Astrocyte (in vitro differentiated cells and primary cell): ENCODE measurements around the gene C10orf143.

Experiments
- EZH2 ChIP-seq: IDR thresholded peaks from 2 replicates; pipeline ENCODE4 v1.6.1; 2012; ENCODE audit warnings: mild to moderate bottlenecking, low read length, inconsistent platforms; ENCODE audit not compliant: insufficient read depth
- TF ChIP-seq, protein P1 (sequence below): IDR thresholded peaks from 2 replicates; pipeline ENCODE4 v1.5.1; 2011; ENCODE audit warnings: low read depth, mild to moderate bottlenecking, inconsistent platforms, low read length, moderate library complexity; ENCODE audit not compliant: insufficient read depth

DNA sequence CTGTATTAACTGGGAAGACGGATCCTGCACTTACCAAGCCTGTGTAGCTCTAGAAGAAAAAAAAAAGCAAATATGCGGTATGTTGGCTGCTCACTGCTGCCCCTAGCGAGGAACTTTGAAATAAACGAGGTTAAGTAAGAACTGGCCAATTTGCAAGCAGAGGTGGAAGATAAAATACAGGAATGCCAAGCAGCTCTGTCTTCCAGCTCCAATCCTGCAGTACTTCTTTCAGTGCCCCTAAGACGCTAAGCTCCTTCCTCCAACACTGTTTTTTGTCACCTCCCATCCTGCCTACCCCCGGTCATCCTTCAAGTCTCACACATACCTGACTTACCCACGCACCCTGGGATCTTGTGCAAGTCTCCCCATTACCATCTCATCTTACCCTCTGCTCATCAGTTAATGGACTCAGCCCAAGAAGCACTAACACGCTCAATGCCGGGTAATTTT lies 809 bp downstream of the C10orf143 start:
- no peak for TF ChIP-seq EZH2
- TF ChIP-seq, protein P1, sequence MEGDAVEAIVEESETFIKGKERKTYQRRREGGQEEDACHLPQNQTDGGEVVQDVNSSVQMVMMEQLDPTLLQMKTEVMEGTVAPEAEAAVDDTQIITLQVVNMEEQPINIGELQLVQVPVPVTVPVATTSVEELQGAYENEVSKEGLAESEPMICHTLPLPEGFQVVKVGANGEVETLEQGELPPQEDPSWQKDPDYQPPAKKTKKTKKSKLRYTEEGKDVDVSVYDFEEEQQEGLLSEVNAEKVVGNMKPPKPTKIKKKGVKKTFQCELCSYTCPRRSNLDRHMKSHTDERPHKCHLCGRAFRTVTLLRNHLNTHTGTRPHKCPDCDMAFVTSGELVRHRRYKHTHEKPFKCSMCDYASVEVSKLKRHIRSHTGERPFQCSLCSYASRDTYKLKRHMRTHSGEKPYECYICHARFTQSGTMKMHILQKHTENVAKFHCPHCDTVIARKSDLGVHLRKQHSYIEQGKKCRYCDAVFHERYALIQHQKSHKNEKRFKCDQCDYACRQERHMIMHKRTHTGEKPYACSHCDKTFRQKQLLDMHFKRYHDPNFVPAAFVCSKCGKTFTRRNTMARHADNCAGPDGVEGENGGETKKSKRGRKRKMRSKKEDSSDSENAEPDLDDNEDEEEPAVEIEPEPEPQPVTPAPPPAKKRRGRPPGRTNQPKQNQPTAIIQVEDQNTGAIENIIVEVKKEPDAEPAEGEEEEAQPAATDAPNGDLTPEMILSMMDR = peak; percentile 89
